DND-41 (cell line): ENCODE measurements around the gene SIK1.
"Not testable (repeated sequence)": the region's sequence is repeated elsewhere in the genome, so short reads cannot be mapped to it uniquely, and the experiment has no call there.

Source experiments
- EZH2 ChIP-seq: IDR thresholded peaks from 3 replicates; pipeline ENCODE4 v1.6.1; 2012; ENCODE audit warnings: borderline replicate concordance, low read depth, mild to moderate bottlenecking, moderate library complexity, low read length, inconsistent platforms; ENCODE audit not compliant: severe bottlenecking
- TF ChIP-seq, protein P1 (sequence below): IDR thresholded peaks from 2 replicates; pipeline ENCODE4 v1.5.1; 2012; ENCODE audit warnings: borderline replicate concordance, low read length, moderate library complexity, mild to moderate bottlenecking; ENCODE audit not compliant: poor library complexity, severe bottlenecking; ENCODE audit errors: extremely low read depth

DNA sequence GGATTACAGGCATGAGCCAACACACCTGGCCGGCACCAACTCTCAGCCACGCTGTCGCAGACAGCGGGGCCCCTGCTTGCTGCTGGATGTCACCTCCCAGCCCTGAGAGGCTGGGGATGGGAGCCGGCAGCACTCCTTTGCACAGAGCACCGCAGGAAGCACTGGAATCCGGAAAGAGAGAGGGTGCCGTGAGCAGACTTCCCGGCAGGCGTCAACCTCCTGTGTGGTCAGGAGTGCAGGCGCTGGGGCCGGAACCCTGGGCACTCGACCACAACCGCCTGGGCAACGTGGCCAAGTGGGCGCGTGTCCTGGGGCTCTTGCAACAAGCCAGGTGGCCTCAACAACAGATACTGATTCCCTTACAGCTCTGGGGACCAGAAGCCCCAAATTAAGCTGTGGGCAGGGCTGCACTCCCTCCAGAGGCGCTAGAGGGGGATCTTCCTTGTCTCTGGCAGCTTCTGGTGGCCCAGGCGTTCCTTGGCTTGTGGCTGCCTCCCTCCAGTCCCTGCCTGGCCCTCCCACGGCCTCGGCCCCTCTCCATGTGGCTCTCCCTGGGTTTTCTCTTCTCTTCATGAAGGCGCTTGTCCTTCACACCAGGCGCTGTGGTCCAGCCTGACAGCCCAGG, 20.5 kb upstream of the SIK1 start:
- not testable (repeated sequence) for TF ChIP-seq EZH2
- TF ChIP-seq, protein P1, sequence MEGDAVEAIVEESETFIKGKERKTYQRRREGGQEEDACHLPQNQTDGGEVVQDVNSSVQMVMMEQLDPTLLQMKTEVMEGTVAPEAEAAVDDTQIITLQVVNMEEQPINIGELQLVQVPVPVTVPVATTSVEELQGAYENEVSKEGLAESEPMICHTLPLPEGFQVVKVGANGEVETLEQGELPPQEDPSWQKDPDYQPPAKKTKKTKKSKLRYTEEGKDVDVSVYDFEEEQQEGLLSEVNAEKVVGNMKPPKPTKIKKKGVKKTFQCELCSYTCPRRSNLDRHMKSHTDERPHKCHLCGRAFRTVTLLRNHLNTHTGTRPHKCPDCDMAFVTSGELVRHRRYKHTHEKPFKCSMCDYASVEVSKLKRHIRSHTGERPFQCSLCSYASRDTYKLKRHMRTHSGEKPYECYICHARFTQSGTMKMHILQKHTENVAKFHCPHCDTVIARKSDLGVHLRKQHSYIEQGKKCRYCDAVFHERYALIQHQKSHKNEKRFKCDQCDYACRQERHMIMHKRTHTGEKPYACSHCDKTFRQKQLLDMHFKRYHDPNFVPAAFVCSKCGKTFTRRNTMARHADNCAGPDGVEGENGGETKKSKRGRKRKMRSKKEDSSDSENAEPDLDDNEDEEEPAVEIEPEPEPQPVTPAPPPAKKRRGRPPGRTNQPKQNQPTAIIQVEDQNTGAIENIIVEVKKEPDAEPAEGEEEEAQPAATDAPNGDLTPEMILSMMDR, result not testable (repeated sequence)
